GM18520 (cell line): ENCODE results near the gene BORCS5.

ENCODE experiments used
- ATAC-seq: cut with Tn5 transposase; IDR thresholded peaks from one replicate; pipeline ENCODE4 v1.9.1; 2021; ENCODE audit not compliant: unreplicated experiment

BORCS5 gene

DNA sequence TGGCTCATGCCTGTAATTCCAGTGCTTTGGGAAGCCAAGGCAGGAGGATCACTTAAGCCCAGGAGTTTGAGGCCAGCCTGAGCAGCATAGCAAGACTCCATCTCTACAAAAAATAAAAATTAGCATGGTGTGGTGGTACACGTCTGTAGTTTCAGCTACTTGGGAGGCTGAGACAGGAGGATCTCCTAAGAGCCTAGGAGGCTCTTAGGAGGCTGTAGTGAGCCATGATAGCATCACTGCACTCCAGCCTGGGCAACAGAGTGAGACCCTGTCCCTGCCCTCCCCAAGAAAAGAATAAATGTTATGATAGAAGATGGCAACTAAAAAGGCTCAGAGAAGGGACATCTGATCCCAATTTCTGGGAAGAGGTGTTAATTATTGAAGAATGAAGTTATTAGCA is 3.6 kb upstream of the BORCS5 start:
- no peak for ATAC-seq

DNA sequence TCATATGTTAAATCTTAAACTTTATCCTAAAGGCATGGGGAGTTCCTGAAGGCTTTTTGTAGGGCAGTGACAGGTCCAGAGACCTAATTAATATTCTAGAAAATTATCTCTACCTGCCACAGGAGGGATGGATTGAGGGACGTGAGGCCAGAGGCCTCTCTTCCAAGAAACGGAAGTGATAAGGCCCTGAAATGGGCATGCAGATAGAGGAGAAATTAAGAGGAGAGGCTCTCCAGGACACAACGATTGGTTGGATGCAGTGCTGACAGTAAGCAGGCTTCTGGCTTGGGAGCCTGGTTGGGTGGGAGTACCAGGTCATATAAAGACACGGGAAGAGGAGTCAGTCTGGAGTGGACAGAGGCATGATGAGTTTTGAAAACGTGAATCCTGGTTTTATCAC is 3.1 kb upstream of the BORCS5 start:
- no peak for ATAC-seq

DNA sequence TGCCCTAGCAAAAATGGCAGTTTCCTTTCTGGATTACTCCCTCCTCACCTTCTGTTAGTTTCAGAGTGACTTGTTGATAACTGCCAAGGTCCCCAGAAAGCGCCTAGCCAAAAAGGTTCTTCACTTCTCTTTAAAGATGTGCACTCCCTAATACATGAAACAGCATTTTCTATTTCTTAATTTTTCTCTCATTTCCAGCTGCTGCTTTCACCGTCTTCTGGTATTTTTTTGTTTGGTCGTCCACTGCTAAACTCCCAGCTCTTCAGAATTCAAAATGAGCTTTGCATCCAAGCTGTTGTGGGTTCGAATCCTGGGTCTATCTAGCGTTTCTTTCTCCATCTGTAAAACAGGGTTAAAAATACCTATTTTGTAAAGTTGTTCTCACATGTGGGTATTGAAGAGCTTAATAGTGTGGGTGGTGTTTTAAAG is 397 bp upstream of the BORCS5 start:
- no peak for ATAC-seq

DNA sequence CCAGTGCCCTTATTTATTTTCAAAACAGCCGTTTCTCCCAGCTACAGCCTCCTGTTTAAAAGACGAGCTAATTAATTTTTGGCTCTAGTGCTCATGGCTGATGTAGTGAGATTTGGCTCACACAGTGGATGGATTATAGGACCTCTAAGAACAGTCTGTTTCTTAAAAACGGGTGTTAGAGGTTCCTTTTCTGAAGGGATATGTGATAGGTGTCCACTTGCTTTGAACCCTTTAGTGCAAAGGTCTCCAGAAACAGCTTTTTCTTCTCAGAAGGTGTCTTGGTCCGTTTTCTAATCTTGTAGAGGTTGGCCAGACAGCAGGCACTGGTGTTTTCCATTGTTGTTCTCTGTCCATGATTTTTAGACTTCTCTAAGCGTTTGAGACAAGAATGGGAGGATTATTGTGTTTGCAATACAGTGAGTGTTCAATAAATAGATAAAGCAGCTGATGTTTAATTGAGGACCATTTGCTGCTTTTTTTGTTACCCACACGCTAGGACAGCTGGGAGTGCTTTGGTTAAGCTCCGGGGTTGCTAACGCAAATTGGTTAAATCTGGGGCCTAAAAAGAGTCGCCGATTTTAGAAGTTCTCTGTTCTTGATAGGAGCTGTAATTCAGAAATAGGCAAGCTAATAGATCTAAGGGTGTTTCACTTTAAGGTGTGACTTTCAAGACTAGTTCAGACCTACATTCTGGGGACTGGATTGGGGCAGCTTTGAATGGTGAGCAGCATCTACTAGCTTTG is 1.0 kb downstream of the BORCS5 start:
- peak; percentile 32 for ATAC-seq

DNA sequence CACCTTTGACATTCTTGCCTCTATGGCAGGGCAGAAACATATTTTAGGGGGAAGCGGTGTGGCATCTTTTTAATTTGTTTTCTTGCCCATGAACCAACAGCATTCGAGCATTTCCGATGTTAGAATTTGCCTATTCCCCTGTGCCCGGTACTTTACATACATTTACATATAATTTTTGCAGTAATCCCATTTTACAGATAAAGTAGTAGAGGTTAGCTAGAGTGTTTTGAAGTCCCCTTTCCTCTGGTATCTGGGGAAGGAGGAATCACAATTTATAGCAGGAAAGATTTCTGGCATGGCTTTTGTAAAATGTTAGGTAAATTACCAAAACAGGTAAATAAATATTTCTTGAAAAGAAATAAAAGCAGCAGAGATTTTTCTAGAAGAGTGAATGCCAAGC is 1.6 kb downstream of the BORCS5 start:
- no peak for ATAC-seq

DNA sequence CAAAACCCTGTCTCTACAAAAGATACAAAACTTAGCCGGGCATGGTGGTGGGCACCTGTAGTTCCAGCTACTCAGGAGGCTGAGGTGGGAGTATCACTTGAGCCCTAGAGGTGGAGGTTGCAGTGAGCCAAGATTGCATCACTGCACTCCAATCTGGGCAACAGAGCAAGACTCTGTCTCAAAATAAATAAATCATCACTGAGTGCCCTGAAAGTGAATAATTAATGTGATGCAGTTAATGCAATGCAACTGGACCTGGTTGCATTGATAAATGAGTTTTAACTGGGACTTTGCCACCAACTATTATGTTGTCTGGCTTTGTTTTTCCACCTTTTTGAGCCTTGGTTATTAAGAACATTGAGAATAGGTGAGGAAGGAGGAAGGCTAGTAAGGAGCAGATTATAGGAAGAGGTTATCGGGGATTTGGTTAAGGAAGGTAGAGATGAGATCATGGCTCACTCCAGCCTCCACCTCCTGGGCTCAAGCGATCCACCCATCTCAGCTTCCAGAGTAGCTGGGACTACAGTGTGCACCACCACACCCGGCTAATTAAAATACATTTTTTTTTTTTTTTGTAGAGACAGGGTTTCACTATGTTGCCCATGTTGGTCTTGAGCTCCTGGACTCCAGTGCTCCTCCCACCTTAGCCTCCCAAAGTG is 8.0 kb downstream of the BORCS5 start:
- ATAC-seq, result no peak

DNA sequence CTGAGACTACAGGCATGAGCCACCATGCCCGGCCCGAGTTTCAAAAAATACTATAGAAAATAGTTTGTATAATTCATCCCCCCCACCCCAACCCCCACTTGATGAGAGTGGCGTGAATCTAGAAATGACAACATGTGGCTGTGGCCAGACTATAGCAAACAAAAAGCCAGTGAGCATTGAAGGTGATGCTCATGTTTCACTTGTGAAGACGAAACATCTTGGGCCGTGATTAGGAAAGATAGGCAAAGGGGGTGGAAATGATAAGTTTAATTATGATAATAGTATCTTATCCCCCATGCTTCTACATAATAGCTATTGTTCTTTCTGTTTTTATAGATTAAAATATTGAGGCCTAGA is 8.5 kb downstream of the BORCS5 start:
- no peak for ATAC-seq

DNA sequence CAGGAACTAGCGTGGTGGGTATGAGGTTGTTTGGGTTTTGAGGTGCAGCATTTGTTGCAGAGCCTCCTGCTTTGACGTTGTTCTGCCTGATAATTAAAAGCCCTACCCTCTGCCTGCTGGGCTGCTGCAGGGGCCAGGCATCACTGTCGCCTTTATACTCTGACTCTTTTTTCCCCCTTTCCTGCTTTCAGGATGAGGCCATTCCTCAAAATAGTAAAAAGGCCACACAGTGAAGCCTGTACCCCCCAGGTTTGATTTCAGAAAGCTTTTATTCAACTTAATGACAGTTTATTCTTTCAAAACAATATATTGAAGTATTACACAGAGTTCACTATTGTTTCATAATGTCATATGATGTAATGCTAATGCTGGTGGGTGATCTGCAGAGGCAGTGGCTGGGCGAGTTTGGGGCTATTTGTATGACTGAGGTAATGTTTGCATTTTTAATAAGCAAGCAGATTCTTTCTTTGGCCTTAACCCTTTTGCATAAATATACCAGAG is 9.1 kb downstream of the BORCS5 start:
- no peak for ATAC-seq

DNA sequence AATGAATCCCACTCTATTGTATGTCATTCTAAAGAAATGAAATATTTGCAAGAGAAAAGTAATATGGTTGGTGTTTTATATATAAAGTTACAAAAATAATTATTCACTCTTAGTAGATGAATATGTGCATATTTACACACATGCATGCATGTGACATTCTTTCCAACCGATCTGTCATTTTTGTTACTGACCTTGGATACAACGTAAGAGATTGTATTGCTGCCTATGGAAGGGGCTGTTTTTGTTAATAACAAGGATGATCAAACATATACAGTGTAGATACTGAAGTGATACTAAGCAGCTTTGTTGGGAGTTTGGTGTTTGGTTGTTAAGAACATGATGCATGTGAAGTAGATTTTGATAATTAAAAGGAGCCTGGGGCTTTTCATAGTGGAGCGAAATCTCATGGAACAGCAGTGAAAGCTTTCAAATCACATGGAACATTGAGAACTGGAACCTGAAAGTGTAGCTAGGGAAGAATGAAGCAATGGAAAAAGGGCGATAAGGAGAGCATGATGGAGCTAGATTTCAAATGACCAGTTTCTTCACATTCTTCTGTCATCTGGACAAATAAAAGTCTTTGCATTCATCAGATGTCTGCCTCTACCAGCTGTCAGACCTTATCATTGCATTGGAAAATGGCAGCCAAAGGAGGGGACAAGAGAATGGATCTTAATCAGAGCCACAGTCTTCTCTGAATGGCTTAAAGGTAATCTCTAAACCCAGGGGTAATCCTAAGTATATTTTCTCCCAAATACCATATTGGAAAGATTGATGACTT is 10.0 kb downstream of the BORCS5 start:
- no peak for ATAC-seq

DNA sequence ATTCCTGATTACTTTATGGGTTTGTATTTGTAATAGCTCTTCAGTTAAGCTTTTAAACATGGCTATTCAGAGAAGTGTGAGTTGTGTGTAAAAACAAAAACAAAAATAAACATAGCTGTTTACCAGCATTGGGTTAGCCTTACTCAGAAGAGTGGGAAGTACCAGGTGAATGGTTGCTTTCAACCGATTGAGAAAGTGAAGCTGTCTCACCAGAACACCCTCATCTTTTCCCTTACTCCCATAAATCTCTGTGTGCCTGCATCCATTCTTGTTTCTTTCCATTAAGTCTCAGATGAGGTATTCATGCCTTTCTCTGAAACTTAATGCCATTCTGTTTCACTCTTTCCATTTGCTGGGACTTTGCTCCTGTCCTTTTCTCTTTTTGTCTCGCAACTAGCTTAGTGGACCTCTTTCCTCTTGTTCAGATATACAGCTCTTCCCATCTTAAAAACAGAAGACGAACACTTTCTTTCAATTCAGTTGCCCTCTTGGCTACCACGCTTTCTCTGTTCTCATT is 10.7 kb downstream of the BORCS5 start:
- no peak for ATAC-seq

DNA sequence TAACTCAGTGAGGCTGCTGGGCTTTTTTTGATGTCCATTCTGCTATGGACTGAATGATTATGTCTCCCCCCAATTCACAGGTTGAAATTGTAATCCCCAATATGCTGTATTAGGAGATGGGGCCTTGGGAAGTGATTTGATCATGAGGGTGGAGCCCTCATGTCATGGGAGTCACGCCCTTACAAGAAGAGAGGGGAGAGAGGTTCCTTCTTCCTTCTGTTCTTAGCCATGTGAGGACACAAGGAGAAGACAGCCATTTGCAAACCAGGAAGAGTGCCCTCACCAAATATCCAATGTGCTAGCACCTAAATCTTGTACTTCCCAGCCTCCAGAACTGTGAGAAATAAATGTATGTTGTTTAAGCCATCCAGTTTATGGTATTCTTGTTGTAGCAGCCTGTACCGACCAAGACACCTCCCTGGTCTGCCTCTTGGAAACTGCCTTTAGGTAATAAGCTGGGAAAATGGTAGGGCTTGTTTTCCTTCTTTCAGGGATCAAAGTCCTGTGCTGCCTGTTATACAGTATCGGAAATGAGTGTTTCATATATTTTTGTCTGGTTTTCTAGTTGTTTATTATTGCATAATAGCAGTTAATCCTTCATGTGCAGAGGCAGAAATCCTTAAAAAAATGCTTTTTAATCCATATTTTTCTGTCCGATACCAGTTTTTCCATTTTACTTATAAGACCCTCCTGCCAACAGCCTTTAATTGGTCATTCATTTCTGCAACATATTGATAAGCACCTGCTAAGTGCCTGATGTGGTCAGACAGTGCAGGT is 16.3 kb downstream of the BORCS5 start:
- no peak for ATAC-seq

DNA sequence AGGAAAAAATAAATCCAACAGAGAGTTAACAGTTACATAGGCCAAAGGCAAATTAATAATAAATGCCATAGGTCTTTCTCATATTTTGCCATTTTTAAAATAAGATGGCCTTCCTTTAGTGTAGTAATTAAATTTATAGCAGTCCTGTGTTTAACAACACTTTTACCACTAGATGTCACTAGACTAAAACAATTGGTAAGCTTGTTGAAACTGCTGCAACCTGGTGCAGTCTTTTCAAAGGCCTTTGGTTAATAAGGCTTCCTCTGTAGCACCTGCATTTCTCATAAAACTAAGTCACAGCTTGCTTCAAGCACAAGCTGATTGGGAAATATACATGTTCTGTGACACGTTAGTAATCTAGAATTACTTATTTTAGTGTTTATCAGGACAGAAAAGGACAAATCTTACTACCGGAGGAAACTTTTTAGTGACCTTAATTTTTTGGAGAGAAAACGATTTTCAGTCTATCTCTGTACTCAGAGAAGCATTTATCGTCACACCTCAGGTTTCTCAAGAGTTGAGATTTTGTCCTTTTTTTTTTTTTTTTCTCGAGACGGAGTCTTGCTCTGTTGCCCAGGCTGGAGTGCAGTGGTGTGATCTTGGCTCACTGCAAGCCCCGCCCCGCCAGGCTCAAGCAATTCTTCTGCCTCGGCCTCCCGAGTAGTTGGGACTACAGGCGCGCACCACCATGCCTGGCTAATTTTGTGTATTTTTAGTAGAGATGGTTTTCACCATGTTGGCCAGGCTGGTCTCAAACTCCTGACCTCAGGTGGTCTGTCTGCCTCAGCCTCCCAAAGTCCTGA is 20.0 kb downstream of the BORCS5 start:
- ATAC-seq, result no peak

DNA sequence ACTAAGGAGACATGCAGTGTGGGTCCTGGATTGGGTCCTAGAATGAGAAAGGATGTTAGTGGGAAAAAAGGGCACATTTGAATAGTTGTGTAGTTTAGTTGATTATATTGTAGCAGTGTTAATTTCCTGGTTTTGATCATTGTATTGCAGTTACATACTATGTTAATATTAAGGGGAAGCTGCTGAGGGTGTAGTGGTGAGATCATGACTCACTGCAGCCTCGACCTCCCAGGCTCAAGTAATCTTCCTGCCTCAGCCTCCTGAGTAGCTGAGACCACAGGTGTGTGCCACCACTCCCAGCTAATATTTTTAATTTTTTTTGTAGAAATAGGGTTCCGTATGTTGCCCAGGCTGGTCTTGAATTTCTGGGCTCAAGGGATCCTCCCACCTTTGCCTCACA is 21.7 kb downstream of the BORCS5 start:
- no peak for ATAC-seq

DNA sequence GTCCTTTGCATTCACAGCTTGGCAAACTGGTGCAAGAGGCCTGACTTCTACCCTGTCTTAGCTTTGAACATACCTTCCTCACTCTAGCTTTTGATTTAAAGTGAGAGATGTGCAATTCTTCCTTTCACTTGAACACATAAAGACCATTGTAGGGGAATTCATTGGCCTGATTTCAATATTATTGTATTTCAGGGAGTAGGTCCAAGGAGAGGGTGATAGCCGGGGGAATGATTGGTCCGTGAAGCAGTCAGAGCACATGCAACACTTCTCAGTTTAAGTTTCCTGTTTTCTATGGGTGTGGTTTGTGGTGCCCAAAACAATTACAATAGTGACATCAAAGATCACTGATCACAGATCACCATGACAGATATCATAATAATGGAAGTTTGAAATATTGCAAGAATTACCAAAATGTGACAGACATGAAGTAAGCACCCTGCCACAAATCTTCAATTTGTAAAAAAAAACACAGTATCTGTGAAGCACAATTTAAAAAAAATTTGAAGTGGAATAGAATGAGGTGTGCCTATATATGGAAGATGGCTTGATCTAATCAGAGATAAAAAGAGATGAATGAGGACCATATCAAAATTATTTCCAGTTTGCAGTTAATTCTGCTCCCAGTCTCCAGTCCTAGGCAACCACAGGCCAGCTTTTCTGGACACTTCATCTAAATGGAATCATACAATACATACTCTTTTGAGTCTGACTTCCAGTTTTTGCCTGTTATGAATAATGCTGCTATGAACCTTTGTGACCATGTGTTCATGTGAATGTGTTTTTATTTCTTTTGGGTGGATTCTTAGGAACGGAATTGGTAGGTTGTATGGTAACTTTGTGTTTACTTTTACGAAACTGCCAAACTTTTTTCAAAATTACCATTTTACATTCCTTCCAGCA is 23.2 kb downstream of the BORCS5 start:
- ATAC-seq, result peak; percentile 49

DNA sequence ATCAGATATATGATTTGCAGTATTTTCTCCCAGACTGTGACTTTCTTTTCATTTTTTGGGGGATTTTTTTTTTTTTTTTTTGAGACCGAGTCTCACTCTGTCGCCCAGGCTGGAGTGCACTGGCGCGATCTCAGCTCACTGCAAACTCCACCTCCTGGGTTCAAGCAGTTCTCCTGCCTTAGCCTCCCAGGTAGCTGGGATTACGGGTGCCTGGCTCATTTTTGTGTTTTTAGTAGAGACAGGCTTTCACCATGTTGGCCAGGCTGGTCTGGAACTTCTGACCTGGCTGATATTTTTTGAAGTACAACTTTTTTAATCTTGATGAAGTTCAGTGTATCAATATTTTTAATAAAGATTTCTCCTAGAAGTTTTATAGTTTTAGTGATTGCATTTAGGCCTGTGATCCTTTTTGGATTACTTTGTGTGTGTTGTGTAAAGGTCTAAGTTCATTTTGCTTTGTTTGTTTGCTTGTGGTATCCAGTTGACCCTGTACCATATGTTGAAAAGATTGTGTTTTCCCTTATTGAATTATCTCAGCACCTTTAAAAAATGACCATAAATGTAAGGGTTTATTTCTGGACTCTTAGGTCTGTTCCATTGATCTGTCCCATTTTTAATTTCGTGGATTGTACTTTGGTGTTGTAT is 24.2 kb downstream of the BORCS5 start:
- no peak for ATAC-seq

DNA sequence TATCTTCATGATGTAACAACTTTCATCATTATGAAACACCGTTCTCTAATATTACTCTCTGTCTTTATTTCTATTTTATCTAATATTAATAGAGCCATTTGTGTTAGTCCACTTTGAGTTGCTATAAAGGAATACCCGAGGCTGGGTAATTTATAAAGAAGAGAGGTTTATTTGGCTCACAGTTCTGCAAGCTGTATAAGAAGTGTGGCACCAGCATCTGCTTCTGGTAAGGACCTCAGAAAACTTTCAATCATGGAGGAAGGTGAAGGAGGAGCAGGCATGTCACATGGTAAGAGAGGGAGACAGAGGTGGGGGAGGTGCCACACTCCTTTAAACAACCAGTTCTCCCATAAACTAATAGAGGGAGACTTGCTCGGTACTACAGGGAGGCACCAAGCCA is 25.1 kb downstream of the BORCS5 start:
- no peak for ATAC-seq

DNA sequence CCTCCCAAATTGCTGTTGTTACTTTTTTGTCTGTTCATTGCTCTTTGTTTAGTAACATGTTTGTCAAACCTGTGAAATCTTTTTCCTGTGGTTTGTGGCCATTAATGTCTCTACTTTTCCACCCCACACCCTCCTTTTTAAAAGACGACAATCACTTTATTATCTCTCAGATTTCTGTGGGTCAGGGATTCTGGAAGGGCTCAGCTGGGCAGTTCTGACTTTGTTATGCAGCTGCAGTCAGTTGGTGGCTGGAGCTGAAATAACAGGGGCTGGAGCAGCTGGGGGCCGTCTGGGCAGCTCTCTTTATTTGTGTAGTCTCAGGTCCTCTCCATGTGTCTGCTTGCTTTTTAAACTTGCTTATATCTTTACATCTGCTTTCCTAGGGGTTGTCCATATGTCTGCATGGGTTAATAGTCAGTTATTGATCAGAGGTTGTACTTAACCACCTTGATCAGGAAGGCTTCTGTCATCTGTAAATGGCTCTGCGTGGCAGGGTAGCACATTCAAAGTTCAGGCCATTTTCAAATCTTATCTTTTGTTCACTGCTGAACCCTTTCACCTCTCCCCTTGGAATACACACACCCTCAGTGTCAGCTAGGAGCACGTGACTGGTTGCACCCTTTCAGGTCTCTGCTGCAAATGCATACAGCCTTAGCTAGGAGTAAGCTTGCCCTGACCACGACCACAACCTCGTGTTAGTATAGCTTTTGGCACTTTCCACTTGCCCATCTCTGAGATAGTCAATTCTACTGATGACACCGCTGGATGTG is 27.9 kb downstream of the BORCS5 start:
- no peak for ATAC-seq

DNA sequence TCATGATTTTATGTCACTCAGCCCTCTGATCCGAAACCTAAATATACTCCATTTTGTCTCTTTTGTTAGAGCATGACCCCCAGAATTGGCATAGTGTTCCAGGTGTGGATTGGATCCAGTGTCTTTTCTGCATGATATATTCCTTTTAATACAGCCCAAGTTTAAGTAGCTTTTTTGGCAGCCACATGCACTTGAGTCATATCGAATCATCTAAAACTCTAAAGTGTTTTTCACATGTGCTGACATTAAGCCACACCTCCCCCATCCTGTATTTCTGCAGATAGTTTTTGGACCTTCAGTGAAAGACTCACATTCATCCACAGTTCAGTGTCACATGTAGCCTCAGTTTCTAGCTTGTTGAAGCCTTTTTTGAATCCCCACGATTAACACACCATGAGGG is 30.6 kb downstream of the BORCS5 start:
- no peak for ATAC-seq
